Left renal cortex interstitium (tissue), 4 donors: ENCODE measurements around the gene PARD6G. TPM values are rescaled to one million over a fixed set of nuclear protein-coding genes. Genes with fewer than 3 reads are reported as not detected.
"Not testable (repeated sequence)": the region's sequence is repeated elsewhere in the genome, so short reads cannot be mapped to it uniquely, and the experiment has no call there.

ENCODE experiments used
- DNase-seq, 4 donors: peaks; one replicate each; pipeline ENCODE4 v3.0.0-alpha.2; 2013; ENCODE audit warnings: low read depth in 4 of 4, low spot score in 2 of 4, missing footprints in 1 of 4
- polyA plus RNA-seq, 4 donors: library from polyadenylated mRNA; unstranded; fragments of 120-200 nt; gene quantifications; one replicate each; pipeline ENCODE4 v1.2.1, GENCODE V29; 2013; ENCODE audit not compliant: insufficient read length in 4 of 4

Gene PARD6G
- polyA plus RNA-seq, 4 donors: 30.1 to 35.4 (median 32.1) TPM

- no peak for DNase-seq
These were observed 5.2 kb downstream of the PARD6G start for GRCh38 chr18:80241919-80242777.

DNA sequence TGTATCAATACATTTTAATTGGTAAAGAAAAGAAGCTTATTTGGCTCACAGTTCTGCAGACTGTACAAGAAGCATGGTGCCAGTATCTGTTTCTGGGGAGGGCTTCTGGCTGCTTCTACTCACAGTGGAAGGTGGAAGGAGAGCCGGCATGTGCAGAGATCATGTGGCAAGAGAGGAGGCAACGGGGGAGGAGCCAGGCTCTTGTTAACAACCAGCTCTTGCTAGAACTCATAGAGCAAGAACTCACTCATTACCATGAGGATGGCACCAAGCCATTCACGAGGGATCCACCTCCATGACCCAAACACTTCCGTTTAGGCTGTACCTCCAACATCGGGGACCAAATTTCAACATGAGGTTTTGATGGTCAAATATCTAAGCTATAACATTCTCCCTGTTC is 7.5 kb downstream of the PARD6G start:
- no peak for DNase-seq

- no peak for DNase-seq
These were observed 8.6 kb downstream of the PARD6G start for GRCh38 chr18:80238651-80239260.

GRCh38 chr18:80237519-80237918 is 9.8 kb downstream of the PARD6G start:
- DNase-seq: not testable (repeated sequence)

GRCh38 chr18:80234398-80234797 is 12.9 kb downstream of the PARD6G start:
- DNase-seq: no peak

- no peak for DNase-seq
These were observed 13.4 kb downstream of the PARD6G start for GRCh38 chr18:80233899-80234298.

DNA sequence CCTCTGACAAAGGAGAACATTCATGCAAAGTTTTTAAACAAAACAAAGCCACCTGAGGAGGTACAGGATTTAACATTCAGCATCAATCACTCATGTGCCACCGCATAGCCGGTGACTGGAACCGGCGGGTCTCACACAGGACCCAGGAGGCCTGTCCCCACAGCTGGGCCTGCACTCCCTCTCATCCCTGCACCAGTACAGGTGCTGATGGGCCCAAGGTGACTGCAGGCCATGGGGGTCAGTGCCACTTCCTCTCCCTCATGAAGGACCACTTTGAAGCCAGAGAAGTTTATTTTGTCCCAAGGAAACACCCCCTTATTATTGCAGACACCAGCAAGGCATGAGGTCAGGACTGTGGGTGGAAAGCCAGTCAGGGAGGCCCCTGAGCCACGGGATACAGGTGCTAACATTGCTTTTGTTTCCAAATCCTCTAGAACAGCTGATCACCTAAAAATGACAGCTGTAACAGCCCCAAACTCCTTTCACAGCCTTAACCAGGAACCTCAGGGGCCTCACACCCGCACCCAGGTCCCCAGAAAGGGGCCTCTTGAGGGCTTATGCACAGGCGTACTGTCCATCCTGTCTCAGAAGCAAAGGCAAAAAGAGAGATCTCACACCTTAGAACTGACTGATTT is 14.0 kb downstream of the PARD6G start:
- DNase-seq: no peak

- DNase-seq: no peak
These were observed 14.6 kb downstream of the PARD6G start for GRCh38 chr18:80232710-80233109.

- DNase-seq: no peak
These were observed 15.3 kb downstream of the PARD6G start for GRCh38 chr18:80232030-80232429.

DNA sequence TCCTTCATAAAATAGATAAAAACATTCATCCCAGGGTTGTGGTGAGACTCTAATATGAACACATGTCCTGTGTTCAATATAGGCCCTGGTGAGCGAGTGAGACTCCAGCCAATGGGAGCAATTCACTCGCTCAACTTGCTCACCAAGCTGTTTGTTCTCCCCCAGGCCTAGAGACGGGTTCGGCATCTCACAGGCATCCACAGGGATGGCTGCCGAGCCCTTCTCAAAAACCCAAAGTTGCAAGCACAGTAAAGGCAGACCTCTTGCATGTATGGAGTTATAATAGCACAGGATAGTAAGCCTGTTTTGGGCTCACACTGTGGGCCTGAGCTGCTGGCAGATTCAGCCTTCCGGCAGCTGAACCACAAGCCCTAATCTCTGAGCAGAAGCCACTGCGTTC is 15.7 kb downstream of the PARD6G start:
- DNase-seq: no peak

- DNase-seq: no peak
These were observed 16.2 kb downstream of the PARD6G start for GRCh38 chr18:80231151-80231550.

DNA sequence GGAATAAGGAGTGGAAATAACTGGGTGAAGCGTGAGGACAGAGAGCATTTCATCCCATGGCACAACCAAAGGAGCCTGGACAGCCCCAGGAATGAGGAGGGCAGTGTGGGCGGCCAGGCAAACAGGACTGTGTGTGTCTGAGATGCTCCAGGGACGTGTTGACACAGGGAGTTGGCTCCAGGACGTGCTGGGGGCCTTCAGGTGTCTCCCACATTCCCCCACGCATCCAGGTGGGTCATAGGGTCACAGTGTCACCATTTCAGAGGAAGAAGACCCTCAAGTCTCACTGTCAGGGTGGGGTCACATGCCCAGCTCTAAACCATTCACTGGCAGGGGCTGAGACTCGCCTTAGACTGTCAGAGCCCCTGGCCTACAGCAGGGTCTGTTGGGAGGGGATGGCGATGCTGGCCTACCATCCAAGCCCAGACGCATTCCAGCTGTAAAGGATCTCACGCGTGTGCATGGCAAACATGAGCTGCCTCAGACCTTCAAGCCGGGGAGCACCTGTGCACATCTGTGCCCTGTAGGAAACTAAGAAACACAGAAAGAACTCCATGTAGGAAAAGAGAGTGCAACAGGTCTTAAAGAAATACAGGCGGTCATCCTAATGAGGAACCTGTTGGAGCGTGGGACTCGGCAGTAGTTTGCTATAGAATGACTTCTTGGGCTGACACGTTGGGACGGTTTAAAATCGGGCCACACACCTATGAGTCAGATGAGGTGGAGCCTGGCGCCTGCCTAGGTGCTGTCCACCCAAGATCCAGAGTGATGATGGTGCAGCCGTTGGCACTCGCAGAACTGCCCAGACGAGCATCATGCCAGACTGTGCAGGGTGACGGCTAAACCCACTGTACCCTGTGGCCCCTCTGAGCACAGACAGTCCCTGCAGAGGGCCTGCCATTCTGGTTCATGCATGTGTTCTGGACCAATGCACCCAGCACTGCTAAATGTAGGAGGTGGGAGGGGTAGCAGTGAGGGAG is 17.3 kb downstream of the PARD6G start:
- no peak for DNase-seq

- DNase-seq: no peak
These were observed 18.0 kb downstream of the PARD6G start for GRCh38 chr18:80229363-80229762.

- no peak for DNase-seq
These were observed 19.1 kb downstream of the PARD6G start for GRCh38 chr18:80228051-80228848.

GRCh38 chr18:80227472-80227871 is 19.8 kb downstream of the PARD6G start:
- DNase-seq: no peak

- DNase-seq: no peak
These were observed 21.6 kb downstream of the PARD6G start for GRCh38 chr18:80225685-80226084.

DNA sequence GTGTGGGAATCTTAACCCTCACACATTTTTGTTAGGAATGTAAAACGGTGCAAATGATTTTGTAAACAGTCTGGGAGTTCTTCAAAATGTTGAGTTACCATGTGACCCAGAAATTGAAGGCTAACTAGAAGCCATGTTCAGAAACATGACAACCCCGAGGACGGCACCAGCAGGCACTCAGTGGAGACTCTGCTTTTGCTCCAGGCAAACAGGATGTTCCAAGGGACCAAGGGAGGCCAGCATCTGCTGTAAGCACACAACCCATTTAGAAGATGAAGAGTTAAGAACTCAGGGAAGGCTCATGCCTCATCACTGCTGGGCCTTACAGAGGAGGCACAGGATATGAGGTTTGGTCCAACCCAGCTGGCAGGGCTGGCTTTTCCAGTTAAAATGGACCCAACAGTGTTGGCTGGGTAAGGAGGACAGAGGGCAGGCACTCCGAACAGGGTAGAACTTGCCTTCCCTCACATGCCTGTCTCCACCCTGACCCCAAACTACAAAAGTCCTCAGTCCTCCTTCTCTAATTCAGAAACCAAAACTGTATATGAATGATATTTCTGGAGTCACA is 23.6 kb downstream of the PARD6G start:
- DNase-seq: no peak

DNA sequence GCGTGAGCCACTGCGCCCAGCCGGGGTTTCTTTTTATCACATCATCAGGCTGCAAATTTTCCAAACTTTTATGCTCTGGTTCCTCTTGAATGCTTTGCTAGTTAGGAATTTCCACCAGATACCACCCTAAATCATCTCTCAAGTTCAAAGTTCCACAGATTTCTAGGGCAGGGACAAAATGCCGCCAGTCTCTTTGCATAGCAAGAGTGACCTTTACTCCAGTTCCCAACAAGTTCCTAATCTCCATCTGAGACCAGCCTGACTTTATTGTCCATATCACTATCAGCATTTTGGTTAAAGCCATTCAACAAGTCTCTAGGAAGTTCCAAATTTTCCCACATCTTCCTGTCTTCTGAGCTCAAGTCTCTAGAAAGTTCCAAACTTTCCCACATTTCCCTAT is 27.8 kb downstream of the PARD6G start:
- DNase-seq: not testable (repeated sequence)
